Inflammatory macrophage treated with lipopolysaccharide for 4 hours (primary cell): ENCODE results near the gene STAB1.

Experiments used
- DNase-seq: peaks from one replicate; pipeline ENCODE4 v3.0.0-alpha.2; 2020

Gene STAB1

GRCh38 chr3:52461874-52462273 lies 33.3 kb upstream of the STAB1 start:
- DNase-seq = no peak

DNA sequence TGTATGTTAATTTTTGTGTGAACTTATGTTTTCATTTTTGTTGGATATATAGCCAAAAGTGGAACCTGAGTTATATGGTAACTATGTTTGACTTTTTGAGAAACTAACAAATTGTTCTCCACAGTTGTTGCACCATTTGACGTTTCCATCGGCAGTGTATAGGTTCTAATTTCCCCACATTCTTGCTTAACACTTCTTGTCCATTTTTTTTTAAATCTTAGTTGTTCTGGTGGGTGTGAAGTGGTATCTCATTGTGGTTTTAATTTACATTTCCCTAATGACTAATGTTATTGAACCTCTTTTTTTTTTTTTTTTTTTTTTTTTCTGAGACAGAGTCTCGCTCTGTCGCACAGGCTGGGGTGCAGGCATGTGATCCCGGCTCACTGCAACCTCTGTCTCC lies 31.7 kb upstream of the STAB1 start:
- DNase-seq = peak; percentile 72

DNA sequence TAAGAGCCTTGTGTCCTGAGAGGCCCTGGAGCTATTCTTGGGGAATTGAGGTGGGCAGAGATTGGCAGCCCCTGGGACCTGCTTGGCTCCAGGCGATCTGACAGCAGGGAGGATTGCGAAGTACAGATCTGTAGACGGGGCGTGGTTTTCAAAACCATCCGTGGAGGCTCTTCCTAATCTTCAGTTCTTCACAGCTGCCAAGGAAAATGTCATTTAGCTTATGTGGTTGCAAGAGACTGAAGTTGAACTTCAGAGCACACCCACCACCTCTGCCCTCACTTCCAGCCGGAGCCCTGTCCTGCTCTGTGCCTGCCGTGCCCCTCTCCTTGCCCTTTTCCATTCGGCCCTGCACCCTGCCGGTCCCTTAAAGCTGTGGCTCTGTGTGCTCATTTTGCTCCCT lies 26.8 kb upstream of the STAB1 start:
- no peak for DNase-seq

DNA sequence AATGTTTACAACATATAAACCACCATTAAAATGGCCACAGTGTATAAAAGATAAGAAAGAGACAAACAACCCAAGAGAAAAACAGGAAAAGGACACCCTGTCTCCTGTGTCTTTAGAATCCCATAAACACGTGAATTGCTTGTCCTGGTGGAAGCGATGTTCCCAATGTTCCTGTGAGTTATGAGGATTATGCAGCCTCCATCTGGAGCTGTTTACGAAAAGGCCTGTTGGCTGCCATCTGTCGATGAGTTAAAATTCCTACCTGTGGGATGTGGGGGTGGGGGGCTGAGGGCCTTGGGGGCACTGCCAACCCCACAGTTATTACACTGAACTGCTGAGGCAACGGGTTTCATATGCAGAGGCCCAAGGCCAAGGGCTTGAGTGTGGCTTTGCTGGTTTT lies 26.1 kb upstream of the STAB1 start:
- DNase-seq = no peak

- DNase-seq = no peak
These were observed 24.2 kb upstream of the STAB1 start for GRCh38 chr3:52470920-52471319.

DNA sequence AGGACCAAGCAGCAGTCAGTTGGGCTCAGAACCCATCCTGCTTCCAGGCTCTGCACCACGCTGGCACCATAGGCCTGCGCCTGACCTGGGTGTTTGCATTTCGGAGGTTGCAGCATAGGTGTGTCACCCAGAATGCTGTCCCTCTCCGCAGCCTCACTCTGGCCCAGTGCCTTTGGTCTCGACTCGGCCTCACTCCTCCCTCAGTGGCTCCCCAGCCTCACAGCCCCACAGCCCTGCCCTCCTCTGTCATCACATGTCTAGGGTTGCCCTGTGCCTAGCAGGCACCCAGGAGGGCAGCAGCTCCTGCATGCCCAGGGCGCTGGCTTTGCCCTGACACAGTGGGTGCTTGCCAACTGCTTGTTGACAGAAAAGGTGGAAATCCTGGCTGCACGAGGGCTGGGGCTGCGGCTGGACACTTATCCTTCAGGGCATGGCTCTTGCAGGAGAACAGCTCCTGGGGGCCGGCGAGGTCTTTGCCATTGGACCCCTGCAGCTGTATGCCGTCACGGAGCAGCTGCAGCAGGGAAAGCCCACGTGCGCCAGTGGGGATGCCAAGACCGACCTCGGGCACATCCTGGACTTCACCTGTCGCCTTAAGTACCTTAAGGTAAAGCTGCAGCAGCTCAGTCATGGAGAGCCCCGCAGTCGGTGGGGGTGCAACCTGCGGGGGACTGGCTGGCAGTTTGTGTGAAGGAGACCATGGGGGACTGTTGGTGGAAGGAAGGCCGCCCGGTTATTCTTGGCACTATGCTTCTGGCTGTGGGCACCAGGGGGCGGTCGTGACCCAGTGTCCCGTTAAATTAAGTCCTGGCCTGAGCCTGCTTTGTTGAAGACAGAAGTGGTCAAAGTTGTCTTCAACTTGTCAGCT lies 23.5 kb upstream of the STAB1 start:
- peak; percentile 65 for DNase-seq

DNA sequence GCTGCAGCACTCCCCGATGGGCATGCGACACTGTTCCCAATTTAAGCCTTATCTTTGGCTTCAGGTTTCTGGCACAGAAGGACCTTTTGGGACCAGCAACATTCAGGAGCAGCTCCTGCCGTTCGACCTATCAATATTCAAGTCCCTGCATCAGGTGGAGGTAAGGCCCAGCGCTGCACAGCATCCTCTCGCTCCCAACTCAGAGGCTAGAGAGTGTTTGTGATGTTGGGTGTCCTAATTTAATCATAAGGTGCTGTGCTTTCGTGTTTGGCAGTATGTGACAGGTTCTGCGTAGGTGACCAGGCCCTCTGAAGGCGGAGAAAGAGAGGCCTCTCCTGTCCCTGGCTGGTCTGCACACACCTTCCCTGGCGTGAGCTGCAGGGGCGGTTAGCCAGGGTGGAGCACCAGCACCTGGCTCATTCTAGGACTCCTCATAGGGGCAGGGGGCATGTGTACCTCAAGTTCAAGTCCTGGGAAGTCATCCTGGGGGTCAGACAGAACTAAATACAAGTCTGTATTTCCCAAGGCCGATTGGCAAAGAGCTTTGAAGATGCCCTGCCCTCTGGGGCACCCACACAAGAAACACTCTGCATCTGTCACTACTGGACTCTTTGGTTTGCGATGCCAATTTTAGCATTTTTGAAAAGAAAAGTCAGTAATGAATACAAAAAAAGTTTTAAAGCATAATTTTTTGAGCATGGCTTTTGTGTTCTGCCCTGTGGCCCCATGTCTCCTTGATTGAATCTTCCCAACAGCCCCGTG lies 22.7 kb upstream of the STAB1 start:
- no peak for DNase-seq

DNA sequence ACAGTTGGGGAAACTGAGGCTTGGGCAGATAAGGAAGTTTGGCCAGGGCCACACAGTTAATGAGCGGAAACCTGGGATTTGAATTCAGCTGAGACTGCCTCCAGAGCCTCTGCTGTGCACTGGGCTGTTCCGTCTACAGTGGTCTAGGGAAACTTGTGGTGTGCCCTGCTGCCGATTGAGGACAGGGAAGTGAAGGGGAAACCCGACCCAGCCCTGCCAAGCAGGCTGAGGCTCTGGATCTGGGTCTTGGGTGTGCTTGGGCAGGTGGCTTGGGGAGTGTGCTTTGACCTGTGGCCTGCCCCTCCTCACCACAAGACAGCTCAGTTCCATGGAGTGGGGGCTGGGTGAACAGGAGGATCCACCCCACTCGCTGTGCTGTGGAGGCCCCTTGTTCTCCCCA lies 22.1 kb upstream of the STAB1 start:
- DNase-seq = no peak

DNA sequence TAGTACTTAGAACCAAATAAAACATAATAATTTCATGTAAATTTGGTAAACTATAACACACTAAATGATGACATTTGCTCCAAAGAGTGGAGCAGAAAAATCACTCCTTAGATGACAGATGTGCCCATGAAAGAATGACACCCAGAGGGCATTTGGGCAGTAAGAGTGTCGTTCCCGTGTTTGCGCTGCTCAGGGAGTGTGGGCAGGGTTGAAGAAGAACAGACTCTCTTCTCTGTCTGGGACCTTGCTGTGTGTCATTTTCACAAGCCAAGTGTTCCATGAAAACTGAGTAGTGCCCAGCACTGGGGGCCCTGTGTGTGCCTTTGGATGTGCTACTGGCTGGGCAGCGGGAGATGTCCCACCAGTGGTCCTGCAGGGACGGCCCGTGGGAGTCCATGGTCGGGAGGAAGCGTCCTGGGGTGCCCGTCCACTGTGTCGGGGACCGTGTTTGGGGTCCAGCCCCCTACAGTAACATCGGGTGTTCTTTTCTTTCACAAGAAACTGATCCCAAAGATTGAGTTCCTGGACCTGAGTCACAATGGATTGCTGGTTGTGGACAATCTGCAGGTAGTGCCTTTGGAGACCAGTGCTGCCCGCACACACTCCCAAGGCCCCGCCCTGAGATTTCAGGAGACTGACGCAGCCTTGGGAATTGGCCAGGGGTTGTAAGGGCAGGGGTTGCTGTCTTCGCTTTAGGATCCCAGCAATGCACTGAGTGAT lies 17.9 kb upstream of the STAB1 start:
- no peak for DNase-seq

DNA sequence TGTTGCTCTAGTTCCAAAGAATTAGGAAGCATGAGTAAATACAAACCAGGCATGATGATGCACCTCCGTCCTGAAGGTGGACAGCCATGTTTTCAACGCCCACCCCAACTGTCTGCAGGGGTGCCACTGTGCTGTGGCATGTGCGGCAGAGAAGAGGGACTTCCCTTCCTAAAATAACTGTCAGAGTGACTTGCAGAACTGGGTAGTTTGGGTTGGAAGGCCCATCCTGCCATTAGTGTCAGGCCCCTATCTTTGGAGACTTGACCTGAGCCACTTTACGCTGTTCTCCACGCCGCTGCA lies 17.4 kb upstream of the STAB1 start:
- DNase-seq = no peak

DNA sequence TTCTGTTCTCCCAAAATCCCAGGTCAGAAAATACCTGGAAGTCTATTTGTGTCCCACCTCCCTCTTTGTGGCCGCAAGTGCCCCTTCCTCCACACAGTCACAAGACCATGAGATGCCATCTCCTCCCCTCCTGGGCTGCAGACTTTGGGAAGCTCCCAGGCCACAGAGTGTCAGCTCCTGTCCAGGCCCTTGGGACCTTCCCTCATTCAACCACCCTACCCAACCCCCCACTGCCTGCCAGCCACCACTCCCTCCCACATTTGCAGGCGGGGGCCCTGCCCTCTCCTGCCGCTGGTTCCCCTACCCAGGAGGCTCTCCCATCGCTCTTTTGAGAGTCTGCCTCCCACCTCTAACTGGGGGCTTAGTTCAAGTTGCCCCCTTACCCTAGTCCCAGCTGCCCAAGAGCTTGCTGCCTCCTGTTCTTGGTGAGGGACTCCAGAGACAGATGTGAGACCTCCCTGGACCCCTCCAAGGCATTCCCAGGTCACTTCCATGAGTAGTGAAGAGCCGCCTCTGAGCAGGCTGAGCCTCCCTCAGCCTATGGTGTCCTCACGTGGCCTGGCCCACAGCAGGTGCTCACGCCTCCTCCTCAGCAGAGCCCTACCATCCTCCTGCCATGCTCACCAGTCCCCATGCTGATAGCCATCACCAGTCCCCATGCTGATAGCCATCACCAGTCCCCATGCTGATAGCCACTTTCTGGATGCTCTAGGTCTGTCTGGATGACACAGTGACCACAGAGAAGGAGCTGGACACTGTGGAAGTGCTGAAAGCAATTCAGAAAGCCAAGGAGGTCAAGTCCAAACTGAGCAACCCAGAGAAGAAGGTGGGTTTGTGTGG lies 15.9 kb upstream of the STAB1 start:
- no peak for DNase-seq

DNA sequence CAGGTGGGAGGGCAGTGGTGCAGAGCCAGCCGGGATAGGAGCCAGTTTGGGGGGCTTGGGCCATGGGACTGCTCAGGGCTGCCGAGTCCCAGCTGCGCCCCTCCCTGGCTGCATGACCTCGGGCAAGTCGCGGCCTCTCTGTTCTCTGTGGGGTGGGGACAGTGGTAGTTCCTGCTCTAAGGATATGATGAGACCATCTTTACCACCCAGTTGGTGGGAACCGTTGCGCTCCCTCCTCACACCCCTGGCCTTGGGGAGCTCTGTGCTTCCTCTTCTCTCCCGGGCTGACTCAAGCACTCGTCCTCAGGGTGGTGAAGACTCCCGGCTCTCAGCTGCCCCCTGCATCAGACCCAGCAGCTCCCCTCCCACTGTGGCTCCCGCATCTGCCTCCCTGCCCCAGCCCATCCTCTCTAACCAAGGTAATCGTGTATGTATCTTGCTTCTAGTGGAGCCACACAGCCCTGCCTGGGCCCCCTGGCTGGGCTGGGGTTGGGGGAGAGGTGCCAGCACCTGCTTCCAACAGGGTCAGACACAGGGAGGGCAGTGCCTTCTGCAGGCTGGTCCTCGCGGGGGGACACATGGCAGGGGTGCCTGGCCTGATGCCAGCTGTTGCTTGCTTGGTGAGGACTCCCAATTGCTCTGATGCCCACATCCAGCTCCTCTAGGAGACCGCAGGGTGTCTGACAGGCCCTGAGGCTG lies 15.1 kb upstream of the STAB1 start:
- no peak for DNase-seq

GRCh38 chr3:52480768-52481715 lies 14.1 kb upstream of the STAB1 start:
- no peak for DNase-seq

GRCh38 chr3:52481819-52482521 lies 13.2 kb upstream of the STAB1 start:
- no peak for DNase-seq

DNA sequence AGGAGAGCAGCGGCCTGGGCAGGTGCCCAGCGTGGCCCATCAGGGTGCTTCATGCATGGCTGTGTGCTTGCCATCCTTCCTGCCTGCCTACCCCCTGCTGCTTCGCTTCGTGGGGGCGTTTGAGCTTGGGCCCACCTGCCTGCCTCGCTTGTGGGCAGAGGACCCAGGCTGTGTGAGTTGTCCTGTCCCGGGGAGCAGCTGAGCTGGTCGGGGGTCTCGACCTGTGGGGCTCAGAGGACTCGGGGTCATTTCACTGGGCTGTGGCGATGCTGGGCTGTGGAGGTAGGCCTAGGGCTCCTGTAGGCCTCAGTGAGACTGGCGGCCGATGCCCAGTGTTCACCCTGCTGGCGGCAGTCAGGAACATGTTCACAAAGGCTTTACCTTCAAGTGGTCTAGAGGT lies 12.1 kb upstream of the STAB1 start:
- no peak for DNase-seq

DNA sequence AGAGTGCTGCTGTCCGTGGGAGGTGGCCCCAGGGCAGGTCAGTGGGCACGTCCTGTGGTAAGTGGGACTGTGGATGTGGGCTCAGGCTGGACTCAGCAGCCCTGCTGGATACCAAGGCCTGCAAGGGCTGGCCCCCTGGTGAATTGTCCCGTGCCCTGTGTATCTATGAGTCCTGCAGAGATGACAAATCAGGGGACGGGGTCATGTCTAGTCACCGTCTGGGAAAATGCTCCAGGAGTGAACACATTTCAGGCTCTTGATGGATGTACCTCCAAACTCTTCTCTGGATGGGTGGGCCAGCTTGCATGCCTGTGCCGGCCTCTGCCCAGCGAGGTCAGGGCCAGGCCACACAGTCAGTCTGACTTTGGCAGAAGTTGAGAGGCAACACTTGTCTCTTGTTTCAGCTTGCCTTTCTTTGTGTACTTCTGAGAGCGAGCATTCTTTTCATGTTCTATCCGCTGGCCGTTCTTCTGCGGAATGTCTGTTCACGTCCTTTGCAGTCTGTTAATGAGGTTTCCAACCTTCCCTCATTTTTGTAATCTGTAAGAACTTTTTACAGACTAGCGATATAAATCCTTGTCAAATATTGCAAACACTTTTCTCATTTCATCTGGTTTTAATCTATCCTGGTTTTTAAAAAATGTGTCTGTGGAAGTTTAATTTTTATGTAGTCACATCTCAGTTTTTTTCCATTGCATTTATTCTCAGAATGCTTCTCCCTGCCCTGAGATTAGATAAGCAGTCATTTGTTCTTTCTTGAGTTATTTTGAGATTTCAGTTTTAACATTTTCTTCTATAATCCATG lies 11.4 kb upstream of the STAB1 start:
- DNase-seq = no peak

- DNase-seq = no peak
These were observed 10.3 kb upstream of the STAB1 start for GRCh38 chr3:52484680-52485461.

- DNase-seq = no peak
These were observed 7.9 kb upstream of the STAB1 start for GRCh38 chr3:52487050-52487787.
